Fibroblast of gingiva (primary cell): ENCODE results near the gene ARMC9.
A peak's percentile ranks its signal among the peaks of the same experiment; 100 is the strongest.
"Not testable (repeated sequence)": the region's sequence is repeated elsewhere in the genome, so short reads cannot be mapped to it uniquely, and the experiment has no call there.

Experiments used
- DNase-seq: peaks from one replicate; pipeline ENCODE4 v3.0.0-alpha.2; 2011; ENCODE audit warnings: low read depth

ARMC9 gene

DNA sequence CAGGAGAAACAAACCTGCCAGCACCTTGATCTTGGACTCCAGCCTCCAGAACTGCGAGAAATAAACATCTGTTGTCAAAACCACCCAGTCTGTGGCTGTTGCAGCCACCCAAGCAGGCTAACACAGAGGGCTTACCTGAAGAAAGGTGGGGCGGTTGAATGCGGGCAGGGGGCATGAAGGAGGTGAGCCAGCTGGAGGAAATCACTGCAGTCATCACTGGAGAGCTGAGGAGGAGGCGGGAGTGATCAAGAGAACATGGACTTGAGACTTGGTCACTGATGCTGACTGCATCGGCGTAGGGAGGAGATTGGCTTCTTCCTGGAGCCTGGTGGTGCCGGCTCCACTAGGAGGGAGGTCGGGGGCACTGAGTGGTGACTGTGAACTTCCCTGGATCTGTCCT is 14.6 kb upstream of the ARMC9 start:
- no peak for DNase-seq

- DNase-seq, result no peak
These were observed 14.1 kb upstream of the ARMC9 start for GRCh38 chr2:231184319-231184718.

GRCh38 chr2:231185050-231185725 is 13.2 kb upstream of the ARMC9 start:
- no peak for DNase-seq

DNA sequence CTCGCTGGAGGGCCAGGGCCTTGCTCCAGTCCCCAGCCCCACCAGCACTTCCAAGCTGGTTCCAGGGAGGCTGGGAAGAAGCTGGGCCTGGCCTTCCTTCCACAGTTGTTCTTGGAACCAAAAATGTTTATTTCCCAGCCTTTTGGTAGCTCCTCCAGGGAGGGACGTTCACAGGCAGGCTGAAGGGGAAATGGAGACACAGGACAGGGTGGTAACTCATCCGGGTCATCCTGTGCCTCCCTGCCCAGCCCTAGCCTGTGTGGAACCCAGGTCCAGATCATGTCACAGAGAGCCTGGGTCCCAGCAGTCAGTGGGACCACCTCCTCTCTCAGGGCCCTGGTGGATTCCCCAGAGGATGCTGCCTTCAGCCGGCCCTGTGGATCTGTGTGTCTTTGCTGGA is 12.5 kb upstream of the ARMC9 start:
- no peak for DNase-seq

- no peak for DNase-seq
These were observed 12.1 kb upstream of the ARMC9 start for GRCh38 chr2:231186325-231186724.

DNA sequence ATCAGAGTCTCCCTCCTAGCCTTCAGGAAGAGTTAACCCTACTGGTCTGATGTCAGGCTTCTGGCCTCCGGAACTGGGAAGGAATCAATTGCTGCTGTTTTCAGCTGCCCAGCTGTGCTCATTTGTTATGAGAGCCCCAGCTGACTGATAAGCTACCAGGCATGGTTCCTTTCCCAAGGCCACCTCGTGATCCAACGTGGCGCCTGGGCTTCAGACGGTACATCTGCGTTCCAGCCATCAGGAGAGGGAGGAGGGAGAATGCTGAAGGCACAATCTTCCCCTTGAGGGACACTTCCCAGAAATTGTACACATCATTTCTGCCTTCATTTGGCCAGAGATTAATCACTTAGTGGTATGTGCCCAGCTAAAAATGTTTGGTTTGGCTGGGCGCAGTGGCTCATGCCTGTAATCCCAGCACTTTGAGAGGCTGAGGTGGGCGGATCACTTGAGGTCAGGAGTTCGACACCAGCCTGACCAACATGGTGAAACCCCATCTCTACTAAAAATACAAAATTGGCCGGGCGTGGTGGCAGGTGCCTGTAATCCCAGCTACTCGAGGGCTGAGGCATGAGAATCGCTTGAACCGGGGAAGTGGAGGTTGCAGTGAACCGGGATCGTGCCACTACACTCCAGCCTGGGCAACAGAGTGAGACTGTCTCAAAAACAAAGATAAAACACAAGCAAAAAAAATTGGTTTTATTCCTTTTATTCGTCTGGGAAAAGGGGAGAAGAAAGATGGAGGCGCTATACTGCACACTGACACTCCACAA is 10.5 kb upstream of the ARMC9 start:
- peak; percentile 93 for DNase-seq

DNA sequence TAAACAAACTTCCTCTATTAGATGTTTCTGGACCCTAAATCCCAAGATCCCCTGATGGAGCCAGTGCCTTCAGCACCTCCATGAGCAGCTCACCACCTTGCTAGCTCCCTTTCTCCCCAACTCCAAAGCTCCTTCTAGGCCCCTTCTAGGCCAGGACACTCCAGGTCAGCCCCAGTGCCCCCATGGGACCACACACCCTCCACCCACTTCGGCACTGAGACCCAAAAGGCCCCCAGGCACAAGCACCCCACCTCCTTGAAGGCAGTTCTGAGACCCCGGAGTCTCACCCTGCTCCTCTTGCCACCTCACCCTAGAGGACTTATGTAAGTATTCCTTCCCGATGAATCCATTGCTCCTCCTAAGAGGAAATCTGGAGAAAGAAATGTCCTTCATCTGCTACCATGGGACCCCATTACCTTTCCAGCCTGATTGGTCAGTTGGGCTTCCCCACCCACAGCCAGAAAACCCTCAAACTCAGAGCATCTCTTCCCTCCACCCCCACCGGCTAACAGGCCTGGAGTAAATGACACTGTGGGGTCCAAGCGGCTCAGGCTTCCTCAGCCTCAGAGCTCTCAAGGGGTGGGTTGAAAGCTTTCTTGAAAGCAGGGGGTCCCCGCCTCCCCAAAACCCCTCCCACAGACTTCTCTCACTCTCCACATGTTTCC is 9.8 kb upstream of the ARMC9 start:
- DNase-seq, result no peak

DNA sequence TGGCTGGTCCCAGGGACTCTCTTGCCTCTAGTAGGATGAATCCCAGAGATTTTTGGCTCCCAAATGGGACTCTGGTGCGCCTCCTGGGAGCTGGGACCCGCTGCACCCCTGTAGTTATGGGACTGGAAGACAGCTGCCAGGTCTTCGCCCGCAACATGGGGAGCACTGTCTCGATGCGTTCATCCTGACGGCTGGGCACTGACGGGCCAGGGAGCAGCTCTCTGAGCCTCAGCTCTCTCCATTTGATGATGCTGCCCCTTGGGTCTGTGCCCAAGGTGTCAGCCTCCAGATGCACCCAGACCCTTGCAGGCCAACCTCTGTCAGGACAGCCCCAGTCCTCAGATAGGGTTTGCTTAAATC is 9.3 kb upstream of the ARMC9 start:
- no peak for DNase-seq

DNA sequence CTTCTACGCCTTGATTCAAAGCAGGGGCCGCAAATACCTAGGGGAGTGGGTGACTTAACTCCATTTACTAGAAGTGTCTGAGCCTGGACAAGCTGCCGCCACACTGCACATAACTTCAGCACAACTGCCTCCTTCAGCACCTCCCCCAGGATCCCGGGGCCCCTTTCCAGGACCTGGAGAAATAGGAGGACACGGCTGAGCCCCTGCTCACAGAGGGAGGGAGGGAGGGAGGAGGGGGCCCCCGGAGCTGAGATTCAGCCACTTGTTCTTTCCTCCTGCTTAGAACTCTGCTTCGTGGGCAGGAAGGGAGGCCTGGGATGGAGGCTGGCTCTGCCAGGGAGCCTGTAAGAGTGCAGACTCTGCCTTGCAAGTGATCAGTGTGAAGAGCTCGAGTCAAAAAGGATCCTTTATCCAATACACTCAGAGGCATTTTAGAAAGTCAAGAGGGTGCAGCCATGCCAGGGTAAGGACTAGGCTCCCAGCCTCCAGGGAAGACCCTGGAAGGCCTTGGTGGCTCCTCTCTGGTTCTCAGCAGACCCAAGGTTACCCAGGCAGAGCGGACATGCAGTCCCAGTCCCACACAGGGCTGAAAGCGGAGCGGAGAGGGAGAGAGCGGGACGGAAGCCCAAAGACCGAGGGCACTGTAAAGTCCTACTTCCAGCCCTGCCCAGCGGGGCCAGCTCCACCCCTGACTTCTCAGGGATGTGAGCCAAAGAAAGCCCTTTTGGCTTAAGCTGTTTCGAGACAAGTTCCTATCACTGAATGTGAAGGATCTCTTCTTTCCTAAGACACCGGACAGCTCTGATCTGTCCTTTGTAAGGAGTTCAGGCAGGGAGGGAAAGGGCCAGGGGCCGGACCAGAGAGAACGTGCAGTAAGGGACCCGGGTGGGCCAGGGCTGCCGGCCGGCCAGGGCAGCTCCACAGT is 8.6 kb upstream of the ARMC9 start:
- peak; percentile 87 for DNase-seq

DNA sequence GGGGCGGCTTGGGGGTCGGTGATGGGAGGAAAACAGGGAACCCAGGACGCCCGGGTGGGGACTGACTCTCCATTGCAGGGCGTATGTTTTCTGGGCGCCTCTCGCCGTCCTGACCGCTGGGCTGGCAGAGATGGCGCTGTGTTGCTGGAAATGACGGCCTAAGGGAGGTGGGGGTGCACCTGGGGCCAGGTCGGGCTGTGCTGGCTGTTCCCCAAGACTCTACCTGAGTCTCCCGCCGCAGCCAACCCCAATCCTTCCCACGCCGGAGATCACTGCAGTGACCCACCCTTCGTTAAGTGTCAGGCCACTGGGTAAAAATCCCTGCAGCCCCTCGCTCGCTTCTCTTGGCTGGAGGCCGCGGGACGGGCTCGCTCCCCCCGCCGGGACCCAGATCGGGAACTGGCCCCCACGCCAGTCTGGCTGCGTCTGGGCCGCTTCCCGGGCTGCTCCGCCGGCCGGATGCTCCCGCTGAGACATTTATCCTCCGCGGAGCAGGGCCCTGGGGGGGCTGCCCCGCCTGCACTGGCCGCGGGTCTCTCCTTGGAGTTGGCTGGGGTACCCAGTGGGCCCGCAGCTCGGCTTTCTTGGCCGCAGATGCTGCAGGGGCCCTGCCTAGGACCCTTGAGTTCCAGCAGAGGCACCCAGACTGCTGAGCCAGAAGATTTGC is 7.8 kb upstream of the ARMC9 start:
- DNase-seq, result peak; percentile 60

DNA sequence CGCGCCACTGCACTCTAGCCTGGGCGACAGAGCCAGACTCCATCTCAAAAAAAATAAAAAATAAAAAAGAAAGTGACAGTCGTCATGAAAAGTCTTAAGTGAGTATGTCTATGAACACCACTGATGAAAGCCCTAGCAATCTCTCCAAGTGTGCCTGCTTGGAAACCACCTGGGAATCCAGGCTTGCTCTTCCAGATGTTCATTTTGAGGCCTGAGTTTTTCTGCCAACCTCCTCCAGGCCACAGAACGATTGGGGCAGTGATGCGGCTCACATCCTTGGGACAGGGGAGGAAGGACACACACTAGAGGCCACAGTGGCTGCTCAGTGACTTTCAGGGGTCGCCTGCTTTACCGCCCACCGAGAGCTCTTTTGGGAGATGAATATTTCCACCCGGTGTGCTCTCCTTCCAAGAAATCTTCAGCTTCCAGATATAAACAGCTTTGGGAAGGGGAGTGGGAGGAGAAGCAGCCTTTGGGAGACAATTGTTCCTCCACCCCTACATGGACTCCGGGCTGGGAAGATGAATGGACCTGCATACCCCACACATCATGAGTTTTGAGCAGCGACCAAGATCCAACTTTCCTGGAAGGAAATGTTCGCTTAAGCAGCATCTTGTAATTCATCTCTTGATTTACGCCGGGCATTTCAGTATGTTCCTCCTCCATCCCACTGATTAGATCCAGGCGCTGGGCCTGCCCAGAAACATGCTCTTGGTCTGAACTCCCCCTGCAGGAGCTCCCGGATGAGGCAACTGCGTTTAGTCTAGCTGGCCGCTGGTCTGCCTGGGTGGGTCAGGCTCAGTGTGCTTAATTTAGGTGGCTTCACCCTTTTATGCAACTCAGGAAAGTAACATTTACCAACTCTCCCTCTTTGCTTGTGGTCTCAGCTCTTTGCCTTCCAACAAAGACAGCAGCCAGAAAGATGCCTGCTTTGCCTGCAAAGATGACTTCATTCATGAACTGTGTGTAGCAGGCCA is 6.2 kb upstream of the ARMC9 start:
- peak; percentile 92 for DNase-seq

DNA sequence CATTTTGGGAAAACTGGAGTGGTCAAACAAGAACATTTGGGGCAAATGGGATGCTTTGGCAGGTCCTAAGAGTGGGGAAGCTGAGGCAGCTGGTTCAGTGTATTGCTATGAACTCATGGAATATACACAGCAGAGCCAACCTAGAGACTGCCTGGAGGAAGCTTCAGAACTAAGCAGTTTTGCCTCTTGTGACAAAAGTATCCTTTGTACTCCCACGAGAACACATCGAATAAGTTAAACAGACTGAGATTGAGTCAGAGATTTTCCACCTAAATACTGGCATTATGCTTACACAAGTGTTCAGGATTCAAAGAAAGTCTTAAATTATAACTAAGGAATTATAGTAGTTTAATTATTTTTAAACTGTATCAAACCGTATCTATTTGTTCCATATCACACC is 5.2 kb upstream of the ARMC9 start:
- no peak for DNase-seq

DNA sequence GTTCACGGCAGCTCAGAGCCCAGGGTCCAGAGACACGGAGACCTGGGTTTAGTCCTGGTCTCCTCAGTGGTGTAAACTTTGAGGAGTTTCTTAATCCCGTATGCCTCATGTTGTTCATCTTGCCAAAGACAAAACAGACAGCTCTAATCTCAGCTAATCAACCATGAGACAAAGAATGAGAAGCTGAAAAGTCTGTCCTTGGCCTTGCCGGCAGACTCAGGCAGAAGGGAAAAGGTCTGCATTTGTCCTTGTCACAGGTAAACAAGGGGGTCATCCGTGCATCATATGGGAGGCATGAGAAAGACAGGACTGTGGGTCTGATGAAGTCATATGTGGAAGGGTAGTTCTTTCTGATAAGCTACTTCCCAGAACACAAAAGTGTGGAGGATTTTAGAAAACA is 1.8 kb upstream of the ARMC9 start:
- DNase-seq, result no peak

GRCh38 chr2:231197196-231197595 is 1.2 kb upstream of the ARMC9 start:
- not testable (repeated sequence) for DNase-seq

GRCh38 chr2:231197706-231198290 is 633 bp upstream of the ARMC9 start:
- no peak for DNase-seq

DNA sequence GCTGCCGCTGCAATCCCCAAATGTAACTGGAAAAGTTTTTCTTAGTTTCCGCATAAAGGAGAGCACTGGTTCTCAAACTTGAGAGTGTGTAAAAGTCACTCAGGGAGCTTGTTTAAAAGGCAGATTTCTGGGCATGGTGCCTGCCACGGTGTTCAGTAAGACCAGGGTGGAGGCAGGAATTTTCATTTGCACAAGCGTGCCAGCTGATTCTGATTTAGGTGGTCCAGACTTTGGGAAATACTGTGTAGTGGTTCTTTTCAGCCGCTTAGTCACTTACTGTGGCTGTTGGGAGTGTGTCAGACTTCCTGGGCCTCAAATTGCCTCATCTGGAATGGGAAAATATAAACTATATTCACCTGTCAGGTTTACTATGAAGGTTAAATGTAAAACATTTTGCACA is 788 bp downstream of the ARMC9 start:
- DNase-seq, result peak; percentile 31

- no peak for DNase-seq
These were observed 2.5 kb downstream of the ARMC9 start for GRCh38 chr2:231200805-231201474.

DNA sequence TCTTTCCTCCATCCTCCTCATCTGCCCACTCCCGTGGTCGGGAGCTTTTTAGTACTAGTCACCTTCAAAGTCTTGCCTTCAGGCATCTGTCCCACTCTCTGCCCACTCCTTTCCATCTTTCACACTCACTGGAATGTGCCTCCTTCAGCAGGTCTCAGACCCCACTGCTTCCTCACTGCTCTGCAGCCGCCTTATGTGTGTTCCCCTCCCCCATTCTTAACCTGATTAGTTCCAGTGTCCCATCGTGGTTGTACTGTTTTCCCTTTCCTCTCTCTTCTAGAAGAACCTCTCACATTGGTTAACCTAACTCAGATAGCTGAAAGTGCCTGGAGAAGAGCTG is 3.0 kb downstream of the ARMC9 start:
- DNase-seq, result no peak

GRCh38 chr2:231203087-231203486 is 4.7 kb downstream of the ARMC9 start:
- no peak for DNase-seq

DNA sequence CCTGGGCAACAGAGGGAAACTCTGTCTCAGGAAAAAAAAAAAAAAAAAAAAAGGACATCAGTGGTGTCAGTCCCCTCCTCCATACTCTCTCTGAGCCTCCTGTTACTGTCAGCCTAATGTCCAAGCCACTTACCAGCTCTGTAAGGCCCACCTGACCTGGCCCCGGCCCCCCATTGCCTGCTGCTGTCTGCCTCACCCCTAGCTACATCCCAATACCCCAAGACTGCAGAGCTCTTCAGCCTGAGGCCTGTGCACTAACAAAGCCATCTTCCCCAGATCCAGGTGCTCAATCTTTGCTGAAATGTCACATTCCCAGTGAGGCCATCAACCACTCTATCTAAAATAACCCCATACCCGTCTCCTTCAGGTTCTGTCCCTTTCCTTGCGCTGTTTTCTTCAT is 5.7 kb downstream of the ARMC9 start:
- DNase-seq, result no peak
